ENCODE measurements around the gene TBX2.

TBX2 gene

GRCh38 chr17:61363601-61364462 lies 35.8 kb upstream of the TBX2 start:
- no peaks in the 10 kb centered on the region for H3K9me3 ChIP-seq
- in situ Hi-C loops (cut with MboI; ENCODE audit: low sequenced_read_pairs) = no loop called here
- H3K4me3 ChIP-seq = no peak overlapping the region
- no peak for DNase-seq (ENCODE audit: low spot score in 2 of 2)
- H3K27me3 ChIP-seq (ENCODE audit: low read depth) = no peaks in the 10 kb centered on the region
- no peaks in the 10 kb centered on the region for H3K4me1 ChIP-seq
- H3K36me3 ChIP-seq (replicated peaks) = no peaks in the 10 kb centered on the region

- in situ Hi-C loops (cut with MboI; ENCODE audit: low sequenced_read_pairs) = no loop called here
- H3K4me1 ChIP-seq = no peaks in the 10 kb centered on the region
- H3K9me3 ChIP-seq = no peaks in the 10 kb centered on the region
- no peak overlapping the region for H3K4me3 ChIP-seq
- no peaks in the 10 kb centered on the region for H3K36me3 ChIP-seq (replicated peaks)
- DNase-seq (ENCODE audit: low spot score in 2 of 2) = no peak
- H3K27me3 ChIP-seq (ENCODE audit: low read depth) = no peaks in the 10 kb centered on the region
Observed at GRCh38 chr17:61364463-61364846, 35.2 kb upstream of the TBX2 start.

- no peaks in the 10 kb centered on the region for H3K36me3 ChIP-seq (replicated peaks)
- no peak for DNase-seq (ENCODE audit: low spot score in 2 of 2)
- in situ Hi-C loops (cut with MboI; ENCODE audit: low sequenced_read_pairs) = no loop called here
Observed at GRCh38 chr17:61366076-61366714, 33.4 kb upstream of the TBX2 start.

GRCh38 chr17:61366715-61367413 lies 32.8 kb upstream of the TBX2 start:
- DNase-seq (ENCODE audit: low spot score in 2 of 2) = no peak
- in situ Hi-C loops (cut with MboI; ENCODE audit: low sequenced_read_pairs) = no loop called here

More at GRCh38 chr17:61366076-61366714, 33.4 kb upstream of the TBX2 start:
- Histone ChIP-seq H3K9me3 (no peaks in the 10 kb centered on the region), H3K4me3 (no peak overlapping the region), H3K27me3 (ENCODE audit: low read depth) (no peaks in the 10 kb centered on the region), H3K4me1 (no peaks in the 10 kb centered on the region)

GRCh38 chr17:61368049-61368831 lies 31.4 kb upstream of the TBX2 start:
- Histone ChIP-seq H3K36me3 (replicated peaks) (no peaks in the 10 kb centered on the region), H3K9me3 (no peaks in the 10 kb centered on the region), H3K27me3 (ENCODE audit: low read depth) (no peaks in the 10 kb centered on the region), H3K4me1 (no peaks in the 10 kb centered on the region), H3K4me3 (no peak overlapping the region)
- DNase-seq (ENCODE audit: low spot score in 2 of 2) = no peak
- in situ Hi-C loops (cut with MboI; ENCODE audit: low sequenced_read_pairs) = no loop called here

More at GRCh38 chr17:61366715-61367413, 32.8 kb upstream of the TBX2 start:
- H3K4me3 ChIP-seq = no peak overlapping the region
- H3K36me3 ChIP-seq (replicated peaks) = no peaks in the 10 kb centered on the region
- no peaks in the 10 kb centered on the region for H3K27me3 ChIP-seq (ENCODE audit: low read depth)
- no peaks in the 10 kb centered on the region for H3K4me1 ChIP-seq
- no peaks in the 10 kb centered on the region for H3K9me3 ChIP-seq

- Histone ChIP-seq H3K4me3 (no peak overlapping the region), H3K4me1 (no peaks in the 10 kb centered on the region), H3K9me3 (no peaks in the 10 kb centered on the region), H3K36me3 (replicated peaks) (no peaks in the 10 kb centered on the region), H3K27me3 (ENCODE audit: low read depth) (no peaks in the 10 kb centered on the region)
- DNase-seq (ENCODE audit: low spot score in 2 of 2) = no peak
- in situ Hi-C loops (cut with MboI; ENCODE audit: low sequenced_read_pairs) = no loop called here
Observed at GRCh38 chr17:61368832-61369450, 30.7 kb upstream of the TBX2 start.

- in situ Hi-C loops (cut with MboI; ENCODE audit: low sequenced_read_pairs) = no loop called here
- no peak for DNase-seq (ENCODE audit: low spot score in 2 of 2)
Observed at GRCh38 chr17:61369751-61370150, 29.9 kb upstream of the TBX2 start.

GRCh38 chr17:61371179-61371578 lies 28.5 kb upstream of the TBX2 start:
- H3K27me3 ChIP-seq (ENCODE audit: low read depth) = no peaks in the 10 kb centered on the region
- no peaks in the 10 kb centered on the region for H3K9me3 ChIP-seq
- no peak for DNase-seq (ENCODE audit: low spot score in 2 of 2)
- in situ Hi-C loops (cut with MboI; ENCODE audit: low sequenced_read_pairs) = no loop called here
- H3K4me1 ChIP-seq = peaks cover 13% of the 10 kb centered on the region
- H3K36me3 ChIP-seq (replicated peaks) = no peaks in the 10 kb centered on the region
- no peak overlapping the region for H3K4me3 ChIP-seq

More at GRCh38 chr17:61369751-61370150, 29.9 kb upstream of the TBX2 start:
- no peaks in the 10 kb centered on the region for H3K36me3 ChIP-seq (replicated peaks)
- H3K4me3 ChIP-seq = no peak overlapping the region
- peaks cover 7% of the 10 kb centered on the region for H3K4me1 ChIP-seq
- no peaks in the 10 kb centered on the region for H3K27me3 ChIP-seq (ENCODE audit: low read depth)
- no peaks in the 10 kb centered on the region for H3K9me3 ChIP-seq

- Histone ChIP-seq H3K4me1 (peaks cover 13% of the 10 kb centered on the region), H3K36me3 (replicated peaks) (no peaks in the 10 kb centered on the region), H3K4me3 (no peak overlapping the region), H3K27me3 (ENCODE audit: low read depth) (no peaks in the 10 kb centered on the region), H3K9me3 (no peaks in the 10 kb centered on the region)
- in situ Hi-C loops (cut with MboI; ENCODE audit: low sequenced_read_pairs) = no loop called here
- DNase-seq (ENCODE audit: low spot score in 2 of 2) = no peak
Observed at GRCh38 chr17:61371606-61372005, 28.0 kb upstream of the TBX2 start.

- Histone ChIP-seq H3K4me1 (peaks cover 13% of the 10 kb centered on the region), H3K27me3 (ENCODE audit: low read depth) (no peaks in the 10 kb centered on the region), H3K9me3 (no peaks in the 10 kb centered on the region), H3K4me3 (no peak overlapping the region), H3K36me3 (replicated peaks) (no peaks in the 10 kb centered on the region)
- in situ Hi-C loops (cut with MboI; ENCODE audit: low sequenced_read_pairs) = no loop called here
- DNase-seq (ENCODE audit: low spot score in 2 of 2) = no peak
Observed at GRCh38 chr17:61372436-61372835, 27.2 kb upstream of the TBX2 start.

GRCh38 chr17:61376931-61377838 lies 22.5 kb upstream of the TBX2 start:
- no peak for DNase-seq (ENCODE audit: low spot score in 2 of 2)
- H3K9me3 ChIP-seq = no peaks in the 10 kb centered on the region
- H3K4me3 ChIP-seq = no peak overlapping the region
- H3K36me3 ChIP-seq (replicated peaks) = no peaks in the 10 kb centered on the region
- no peaks in the 10 kb centered on the region for H3K27me3 ChIP-seq (ENCODE audit: low read depth)
- in situ Hi-C loops (cut with MboI; ENCODE audit: low sequenced_read_pairs) = no loop called here
- peaks cover 13% of the 10 kb centered on the region for H3K4me1 ChIP-seq

GRCh38 chr17:61378658-61379456 lies 20.8 kb upstream of the TBX2 start:
- H3K4me3 ChIP-seq = no peak overlapping the region
- DNase-seq (ENCODE audit: low spot score in 2 of 2) = no peak
- H3K4me1 ChIP-seq = peaks cover 13% of the 10 kb centered on the region
- no peaks in the 10 kb centered on the region for H3K27me3 ChIP-seq (ENCODE audit: low read depth)
- in situ Hi-C loops (cut with MboI; ENCODE audit: low sequenced_read_pairs) = no loop called here
- no peaks in the 10 kb centered on the region for H3K36me3 ChIP-seq (replicated peaks)
- no peaks in the 10 kb centered on the region for H3K9me3 ChIP-seq
